MCF 10A (cell line): ENCODE results near the gene TUSC2. TPM values are rescaled to one million over a fixed set of nuclear protein-coding genes. Genes with fewer than 3 reads are reported as not detected.
A peak's percentile ranks its signal among the peaks of the same experiment; 100 is the strongest.

Experiments
- BruUV-seq: library from RNA; stranded (reverse); fragments of 400-500 nt; replicated peaks from 2 replicates; lab custom pipeline; 2021; lab: Mats Ljungman, UMichigan
- CTCF ChIA-PET: fragments of 300-600 bp; sonication (Branson Sonifier 250); formaldehyde crosslinking; extraction: SDS; loops from one replicate; lab custom pipeline; 2021; ENCODE audit warnings: antibody characterized with exemption, inconsistent platforms; lab: Yijun Ruan, JAX
- POLR2A ChIA-PET: fragments of 300-600, 350-650 bp; sonication (Branson Sonifier 250); formaldehyde crosslinking; extraction: SDS; loops from one replicate; lab custom pipeline; 2020; ENCODE audit warnings: antibody characterized with exemption, inconsistent platforms; lab: Yijun Ruan, JAX
- DNase-seq: peaks from one replicate; pipeline ENCODE4 v3.0.0-alpha.2; 2018; ENCODE audit not compliant: unreplicated experiment
- H3K27ac Mint-ChIP-seq: one replicate; pipeline ENCODE4 v1.8.0; 2022; ENCODE audit warnings: mild to moderate bottlenecking, low read depth, mixed read lengths; ENCODE audit not compliant: unreplicated experiment
- H3K27me3 Mint-ChIP-seq: one replicate; pipeline ENCODE4 v1.8.0; 2022; ENCODE audit warnings: mixed read lengths; ENCODE audit not compliant: insufficient read depth, unreplicated experiment
- H3K36me3 Mint-ChIP-seq: one replicate; pipeline ENCODE4 v1.8.0; 2022; ENCODE audit warnings: mild to moderate bottlenecking, moderate library complexity, mixed read lengths; ENCODE audit not compliant: insufficient read depth, unreplicated experiment
- H3K4me1 Mint-ChIP-seq: one replicate; pipeline ENCODE4 v1.8.0; 2022; ENCODE audit warnings: mixed read lengths; ENCODE audit not compliant: insufficient read depth, unreplicated experiment
- H3K4me3 Mint-ChIP-seq: one replicate; pipeline ENCODE4 v1.8.0; 2022; ENCODE audit warnings: mild to moderate bottlenecking, moderate library complexity, mixed read lengths; ENCODE audit not compliant: unreplicated experiment
- H3K9me3 Mint-ChIP-seq: one replicate; pipeline ENCODE4 v1.8.0; 2022; ENCODE audit warnings: mixed read lengths; ENCODE audit not compliant: unreplicated experiment
- CTCF ChIP-seq: fragments of 200-600 bp; IDR thresholded peaks from one replicate; pipeline ENCODE4 v1.8.0; 2022; ENCODE audit warnings: antibody characterized with exemption, mild to moderate bottlenecking; ENCODE audit not compliant: unreplicated experiment
- intact Hi-C: fragments of 100-400 bp; cut with micrococcal nuclease; formaldehyde crosslinking; loops from 2 replicates; pipeline ENCODE4 v1.14.1; 2022
- total RNA-seq: library from RNA; stranded (reverse); gene quantifications from 2 replicates; pipeline ENCODE4 v1.2.3, GENCODE V29; 2022

The TUSC2 gene
- total RNA-seq, 1 experiment from 2014 or later: 14.5 TPM

- no peaks in the 10 kb centered on the region for H3K9me3 Mint-ChIP-seq
- ChIA-PET POLR2A (interaction anchor here (0.7 to 2.9 kb wide), 3 partner anchors 43 to 58 kb away, joined by 3 to 22 read pairs (median 3); partner anchors contain the start of gene GNAI2), CTCF (interaction anchor here (0.6 kb wide), 1 partner anchor 17 kb away, joined by 4 read pairs; no protein-coding TSS in a partner anchor)
- DNase-seq: no peak
- no peak overlapping the region for H3K4me3 Mint-ChIP-seq
- no peaks in the 10 kb centered on the region for H3K27me3 Mint-ChIP-seq
- H3K36me3 Mint-ChIP-seq: peaks cover 13% of the 10 kb centered on the region
- no peak overlapping the region for H3K27ac Mint-ChIP-seq
- TF ChIP-seq CTCF: no peak
- no TSS peak for BruUV-seq
- peaks cover 21% of the 10 kb centered on the region for H3K4me1 Mint-ChIP-seq
- intact Hi-C loops: no loop called here
Observed at GRCh38 chr3:50294089-50294488, 33.9 kb downstream of the TUSC2 start.

GRCh38 chr3:50293079-50293801, 34.8 kb downstream of the TUSC2 start:
- no peaks in the 10 kb centered on the region for H3K27me3 Mint-ChIP-seq
- intact Hi-C loops: no loop called here
- peaks cover 19% of the 10 kb centered on the region for H3K4me1 Mint-ChIP-seq
- POLR2A ChIA-PET: interaction anchor here (0.7 to 2.9 kb wide), 12 partner anchors 10 to 57 kb away, joined by 3 to 22 read pairs (median 12); partner anchors contain the start of genes GNAI2, HYAL2, LSMEM2 and TUSC2
- no peak for TF ChIP-seq CTCF
- peaks cover 21% of the 10 kb centered on the region for H3K36me3 Mint-ChIP-seq
- no peak for DNase-seq
- CTCF ChIA-PET: interaction anchor here (0.8 to 6.2 kb wide), 3 partner anchors 9 to 46 kb away, joined by 4 to 38 read pairs (median 5); partner anchors contain the start of gene HYAL2
- peak overlapping the region; percentile 96 for H3K4me3 Mint-ChIP-seq
- H3K9me3 Mint-ChIP-seq: no peaks in the 10 kb centered on the region
- BruUV-seq: no TSS peak
- H3K27ac Mint-ChIP-seq: peak overlapping the region; percentile 93

- ChIA-PET CTCF (interaction anchor here (0.7 to 6.2 kb wide), 6 partner anchors 8 to 100 kb away, joined by 3 to 38 read pairs (median 4); partner anchors contain the start of gene HYAL2), POLR2A (interaction anchor here (0.6 to 2.9 kb wide), 28 partner anchors 9 to 1380 kb away, joined by 3 to 22 read pairs (median 4); partner anchors contain the start of genes CYB561D2, GNAI2, HYAL2 and KLHDC8B)
- Mint-ChIP-seq H3K9me3 (no peaks in the 10 kb centered on the region), H3K4me1 (peaks cover 14% of the 10 kb centered on the region), H3K27ac (peak within 1 kb of the TSS; percentile 93), H3K27me3 (no peaks in the 10 kb centered on the region), H3K36me3 (peaks cover 27% of the 10 kb centered on the region), H3K4me3 (peak within 1 kb of the TSS; percentile 96)
- intact Hi-C loops: no loop called here
- TSS peak; percentile 77 for BruUV-seq
- TF ChIP-seq CTCF: no peak
- peak; percentile 97 for DNase-seq
Observed at GRCh38 chr3:50292159-50293078, 35.6 kb downstream of the TUSC2 start, which contains the start of gene IFRD2. Gene IFRD2 (minus strand): TSS chr3:50292429. CDS start chr3:50292274, 155 bp downstream.
